ENCODE measurements around the gene RRBP1.

- TF ChIP-seq, protein P1, sequence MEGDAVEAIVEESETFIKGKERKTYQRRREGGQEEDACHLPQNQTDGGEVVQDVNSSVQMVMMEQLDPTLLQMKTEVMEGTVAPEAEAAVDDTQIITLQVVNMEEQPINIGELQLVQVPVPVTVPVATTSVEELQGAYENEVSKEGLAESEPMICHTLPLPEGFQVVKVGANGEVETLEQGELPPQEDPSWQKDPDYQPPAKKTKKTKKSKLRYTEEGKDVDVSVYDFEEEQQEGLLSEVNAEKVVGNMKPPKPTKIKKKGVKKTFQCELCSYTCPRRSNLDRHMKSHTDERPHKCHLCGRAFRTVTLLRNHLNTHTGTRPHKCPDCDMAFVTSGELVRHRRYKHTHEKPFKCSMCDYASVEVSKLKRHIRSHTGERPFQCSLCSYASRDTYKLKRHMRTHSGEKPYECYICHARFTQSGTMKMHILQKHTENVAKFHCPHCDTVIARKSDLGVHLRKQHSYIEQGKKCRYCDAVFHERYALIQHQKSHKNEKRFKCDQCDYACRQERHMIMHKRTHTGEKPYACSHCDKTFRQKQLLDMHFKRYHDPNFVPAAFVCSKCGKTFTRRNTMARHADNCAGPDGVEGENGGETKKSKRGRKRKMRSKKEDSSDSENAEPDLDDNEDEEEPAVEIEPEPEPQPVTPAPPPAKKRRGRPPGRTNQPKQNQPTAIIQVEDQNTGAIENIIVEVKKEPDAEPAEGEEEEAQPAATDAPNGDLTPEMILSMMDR (IDR thresholded peaks at IDR 0.05; ENCODE audit: low read depth, low read length, missing input control) = no peak
- TF ChIP-seq TAF1 (conservative IDR thresholded peaks at IDR 0.05) (no peak), FOXA1 (IDR thresholded peaks at IDR 0.05) (no peak), HNF4G (IDR thresholded peaks at IDR 0.05) (no peak), GABPA (IDR thresholded peaks at IDR 0.05 in 1 of 2, conservative IDR thresholded peaks at IDR 0.05 in 1 of 2) (no peak), YY1 (IDR thresholded peaks at IDR 0.05) (no peak)
- TF ChIP-seq, protein P2, sequence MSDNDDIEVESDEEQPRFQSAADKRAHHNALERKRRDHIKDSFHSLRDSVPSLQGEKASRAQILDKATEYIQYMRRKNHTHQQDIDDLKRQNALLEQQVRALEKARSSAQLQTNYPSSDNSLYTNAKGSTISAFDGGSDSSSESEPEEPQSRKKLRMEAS (IDR thresholded peaks at IDR 0.05) = no peak
Observed at GRCh38 chr20:17640146-17640874, 41.7 kb downstream of the RRBP1 start.
